Measurements from ENCODE around the gene UNC93B1.

The UNC93B1 gene

DNA sequence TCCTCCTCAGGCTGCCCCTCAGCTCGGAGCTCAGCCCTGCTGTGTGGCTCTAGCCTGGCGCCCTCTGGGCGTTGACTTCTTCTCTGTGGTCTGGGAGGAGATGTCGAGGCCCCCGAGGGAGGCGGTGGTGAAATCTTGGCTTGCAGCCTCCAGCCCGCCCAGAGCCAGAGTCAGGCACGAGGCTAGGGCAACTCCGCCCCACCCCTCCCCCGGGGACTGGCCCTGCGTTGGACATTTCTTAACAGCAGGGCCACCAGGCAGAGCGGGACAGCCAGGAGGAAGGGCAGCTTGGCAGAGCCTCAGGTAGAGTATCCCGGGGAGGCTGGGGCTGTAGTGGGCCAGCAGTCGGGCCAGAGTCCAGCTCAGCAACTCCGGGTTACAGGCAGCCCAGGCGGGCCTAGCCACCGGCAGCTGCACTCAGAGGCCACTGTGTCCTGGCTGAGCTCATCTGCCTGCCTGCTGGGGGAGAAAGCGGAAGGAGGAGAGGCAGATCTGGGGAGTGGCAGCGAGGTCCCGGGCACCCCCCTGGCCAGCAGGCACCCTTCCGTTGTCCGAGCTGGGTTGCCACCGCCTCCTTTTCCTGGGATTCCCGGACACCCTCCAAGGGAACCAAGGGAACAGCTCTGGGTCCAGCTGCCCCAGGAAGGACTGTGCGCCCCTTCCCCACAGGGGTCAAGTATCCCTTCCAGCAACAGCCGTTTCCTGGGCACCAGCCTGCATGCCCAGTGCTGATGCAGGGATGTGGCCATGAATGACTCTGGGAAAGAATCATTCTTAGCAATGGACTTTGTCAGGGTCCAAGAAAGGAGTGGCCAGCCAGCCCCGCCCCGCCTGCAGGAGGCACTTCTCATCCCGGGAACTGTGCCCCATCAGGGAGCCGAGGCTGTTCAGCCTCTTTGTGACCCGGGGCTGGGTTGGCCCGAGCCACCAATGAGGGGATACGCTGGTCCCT is 6.5 kb upstream of the UNC93B1 start, which contains the start of gene ALDH3B1:
TSS of gene ALDH3B1 (plus strand) at position 238 of the 952 bp plus-strand sequence. CDS start 4,971 bp downstream, outside the sequence.
- TF ChIP-seq CTCF (IDR thresholded peaks at IDR 0.05; ENCODE audit: borderline replicate concordance, control extremely low read depth, extremely low read depth, insufficient read depth, missing control alignments): no peak
- DNase-seq (ENCODE audit: low spot score): no peak
- in situ Hi-C loops (cut with MboI; ENCODE audit: low sequenced_read_pairs, unreplicated experiment): no loop called here

DNA sequence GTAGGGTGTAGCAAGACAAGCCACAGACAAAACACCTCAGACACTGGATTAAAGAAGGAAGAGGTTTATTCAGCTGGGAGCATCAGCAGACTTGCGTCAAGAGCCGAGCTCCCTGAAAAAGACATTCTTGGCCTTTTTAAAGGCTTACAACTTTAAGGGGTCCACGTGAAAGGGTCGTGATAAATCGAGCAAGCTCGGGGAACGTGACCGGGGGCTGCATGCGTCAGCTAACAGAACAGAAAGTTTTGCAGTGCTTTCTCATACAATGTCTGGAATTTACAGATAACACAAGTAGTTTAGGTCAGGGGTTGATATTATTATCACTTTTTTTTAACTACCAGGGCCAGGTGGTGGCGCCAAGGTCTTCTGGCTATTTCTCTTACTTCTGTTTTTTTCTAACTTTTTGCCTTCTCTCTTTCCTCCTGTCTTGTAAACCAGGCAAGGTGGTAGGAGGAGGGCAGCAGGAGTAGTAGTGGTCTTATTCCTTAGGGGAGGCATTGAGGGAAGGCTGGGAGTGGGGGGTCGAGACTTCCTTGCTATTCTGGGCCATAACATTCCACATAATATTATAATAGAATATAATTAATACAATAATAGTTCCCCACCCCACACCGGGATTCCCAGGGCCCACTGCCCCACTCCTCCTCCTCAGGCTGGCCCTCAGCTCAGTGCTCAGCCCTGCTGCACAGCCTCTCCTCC is 5.6 kb upstream of the UNC93B1 start:
- in situ Hi-C loops (cut with MboI; ENCODE audit: low sequenced_read_pairs, unreplicated experiment): no loop called here
- no peak for TF ChIP-seq CTCF (IDR thresholded peaks at IDR 0.05; ENCODE audit: borderline replicate concordance, control extremely low read depth, extremely low read depth, insufficient read depth, missing control alignments)
- no peak for DNase-seq (ENCODE audit: low spot score)

GRCh38 chr11:68008381-68009337 is 4.8 kb upstream of the UNC93B1 start:
- in situ Hi-C loops (cut with MboI; ENCODE audit: low sequenced_read_pairs, unreplicated experiment): no loop called here
- no peak for DNase-seq (ENCODE audit: low spot score)
- no peak for TF ChIP-seq CTCF (IDR thresholded peaks at IDR 0.05; ENCODE audit: borderline replicate concordance, control extremely low read depth, extremely low read depth, insufficient read depth, missing control alignments)

DNA sequence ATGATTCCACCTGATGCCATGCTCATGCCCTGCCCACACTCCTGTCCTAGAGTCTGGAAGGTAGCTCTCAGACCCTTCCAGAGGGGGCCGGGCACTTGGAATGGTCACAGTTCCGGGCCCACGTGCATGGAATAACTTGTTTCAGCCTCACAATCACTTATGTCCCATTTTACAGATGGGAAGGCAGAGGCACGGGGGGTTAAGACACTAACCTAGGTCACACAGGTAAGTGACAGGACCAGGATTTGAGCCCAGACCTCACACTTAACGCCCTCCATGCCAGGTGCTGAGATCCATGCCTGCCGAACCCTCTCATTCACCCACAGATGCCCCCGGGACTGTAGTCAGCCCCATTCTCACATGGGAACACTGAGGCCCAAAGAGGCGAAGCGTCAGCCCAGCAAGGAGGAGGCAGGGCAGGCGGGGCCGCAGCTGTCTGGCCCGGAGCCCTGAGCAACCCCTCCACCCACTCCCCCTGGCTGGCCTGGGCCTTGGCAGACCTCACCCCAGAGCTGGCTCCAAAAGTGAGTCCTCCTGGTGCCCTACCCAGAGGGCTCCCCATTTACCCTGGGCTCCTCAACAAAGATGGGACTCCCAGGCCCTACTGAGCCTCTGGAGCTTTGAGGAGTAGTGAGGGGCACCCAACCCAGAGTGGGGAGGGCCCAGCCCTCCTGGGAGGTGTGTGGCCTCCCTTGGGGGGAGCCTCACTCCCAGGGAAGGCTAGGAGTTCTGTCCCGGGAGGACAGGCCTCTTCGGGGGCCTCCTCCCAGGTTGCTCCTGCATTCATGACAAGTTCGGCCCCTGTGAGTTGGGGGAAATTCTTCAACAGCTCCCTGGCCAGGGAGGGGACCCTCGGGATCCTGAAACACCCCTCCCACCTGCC is 3.8 kb upstream of the UNC93B1 start:
- in situ Hi-C loops (cut with MboI; ENCODE audit: low sequenced_read_pairs, unreplicated experiment): no loop called here
- no peak for TF ChIP-seq CTCF (IDR thresholded peaks at IDR 0.05; ENCODE audit: borderline replicate concordance, control extremely low read depth, extremely low read depth, insufficient read depth, missing control alignments)
- DNase-seq (ENCODE audit: low spot score): no peak

DNA sequence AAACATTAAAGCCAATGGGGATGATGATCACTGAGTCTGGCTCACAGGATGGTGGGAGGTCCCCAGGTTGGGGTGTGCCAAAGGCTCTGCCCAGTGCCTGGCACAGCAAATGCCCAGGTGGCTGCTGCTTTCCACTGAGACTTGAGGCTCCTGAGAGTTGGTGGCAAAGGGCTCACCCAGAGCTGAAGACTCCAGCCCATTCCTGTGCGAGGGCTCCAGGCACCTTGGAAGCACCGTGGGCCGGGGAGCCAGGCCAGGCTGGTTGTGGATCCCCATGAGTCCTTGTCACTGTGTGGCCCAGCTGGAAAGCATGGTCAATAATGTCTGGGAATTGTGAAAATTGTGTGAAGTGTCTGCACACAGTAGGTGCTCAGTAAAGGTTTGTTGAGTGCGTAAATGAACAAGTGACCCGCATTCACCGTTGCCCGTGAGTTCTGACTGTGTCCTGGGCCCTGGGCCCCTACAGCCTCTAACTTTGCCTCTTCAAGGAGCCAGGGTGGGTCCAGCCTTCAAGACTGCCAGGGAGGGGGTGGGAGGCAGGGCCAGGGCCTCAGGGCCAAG is 2.8 kb upstream of the UNC93B1 start:
- in situ Hi-C loops (cut with MboI; ENCODE audit: low sequenced_read_pairs, unreplicated experiment): no loop called here
- TF ChIP-seq CTCF (IDR thresholded peaks at IDR 0.05; ENCODE audit: borderline replicate concordance, control extremely low read depth, extremely low read depth, insufficient read depth, missing control alignments): no peak
- no peak for DNase-seq (ENCODE audit: low spot score)

Data from GM13976 (cell line).